Measurements from ENCODE around the gene SCRN1.

Gene SCRN1

GRCh38 chr7:30003098-30003497 is 13.5 kb upstream of the SCRN1 start:
- DNase-seq = no peak

DNA sequence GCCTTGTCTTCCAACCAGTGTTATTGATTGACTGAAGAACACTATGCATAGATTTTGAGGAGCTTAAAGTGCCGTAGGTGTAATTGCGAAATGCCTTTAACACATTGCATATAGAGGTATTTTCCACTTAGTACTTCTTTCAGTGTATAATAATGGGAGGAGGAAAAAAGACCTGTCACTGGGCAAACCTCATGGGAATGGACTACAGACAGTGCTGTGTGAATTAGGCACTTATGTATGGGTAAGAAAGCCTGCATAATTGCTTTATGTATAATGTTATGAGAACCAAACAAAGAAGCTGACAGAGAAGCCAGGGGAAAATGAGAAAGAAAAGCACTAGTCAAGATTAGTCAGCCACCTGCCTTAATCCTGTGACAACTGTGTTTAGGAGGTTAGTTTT is 12.4 kb upstream of the SCRN1 start:
- no peak for DNase-seq

GRCh38 chr7:29998489-29998888 is 8.9 kb upstream of the SCRN1 start:
- no peak for DNase-seq

DNA sequence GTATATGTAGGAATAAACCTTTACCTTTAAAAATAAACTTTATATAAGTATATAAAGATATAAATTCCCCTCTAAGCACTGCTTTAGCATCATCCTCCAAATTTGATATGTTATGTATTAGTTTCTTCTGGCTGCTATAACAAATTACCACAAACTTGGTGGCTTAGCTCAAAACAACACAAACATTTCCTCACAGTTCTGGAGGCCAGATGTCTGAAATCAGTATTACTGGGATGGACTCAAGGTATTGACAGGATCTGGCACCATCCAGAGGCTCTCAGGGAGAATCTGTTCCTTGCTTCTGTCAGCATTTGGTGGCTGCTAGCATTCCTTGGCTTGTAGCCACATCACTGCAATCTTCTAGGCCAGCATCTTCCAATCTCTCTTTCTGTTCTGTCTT is 6.7 kb upstream of the SCRN1 start:
- DNase-seq = no peak

DNA sequence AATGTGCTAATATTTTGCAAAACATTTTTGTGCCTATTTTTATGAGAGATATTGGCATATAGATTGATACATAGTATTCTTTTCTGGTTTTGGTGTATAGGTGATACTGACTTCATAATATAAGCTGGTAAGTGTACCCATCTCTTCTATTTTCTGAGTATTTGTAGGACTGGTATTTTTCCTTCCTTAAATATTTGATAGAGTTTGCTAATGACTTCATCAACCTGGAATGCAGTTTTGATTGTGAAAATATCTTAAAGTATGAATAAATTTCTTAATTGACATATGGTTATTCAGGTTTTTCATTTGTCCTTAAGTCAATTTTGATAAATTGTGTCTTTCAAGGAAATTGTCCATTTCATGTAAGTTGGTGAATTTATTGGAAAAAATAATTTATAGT is 6.1 kb upstream of the SCRN1 start:
- DNase-seq = no peak

- DNase-seq = no peak
These were observed 3.5 kb upstream of the SCRN1 start for GRCh38 chr7:29993140-29993539.

DNA sequence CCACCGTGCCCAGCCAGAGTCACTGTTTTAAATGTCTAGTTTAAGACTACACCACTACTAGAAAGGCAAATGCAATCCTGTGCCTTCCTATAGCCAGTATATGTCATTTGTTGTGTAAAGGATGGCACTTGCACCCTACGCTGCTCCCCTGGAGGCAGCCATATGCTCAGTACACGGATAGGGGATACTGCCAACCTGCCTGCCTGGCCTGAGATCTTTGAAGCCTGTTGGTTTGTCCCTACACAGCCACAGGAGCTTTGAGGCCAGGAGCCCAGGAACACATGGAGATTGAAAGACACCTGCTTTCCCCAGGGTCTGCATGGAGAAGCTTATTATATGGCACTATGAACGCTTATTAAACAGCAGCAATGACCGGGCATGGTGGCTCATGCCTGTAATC is 2.3 kb upstream of the SCRN1 start:
- DNase-seq = no peak

- no peak for DNase-seq
These were observed 1.3 kb upstream of the SCRN1 start for GRCh38 chr7:29990931-29991330.

- DNase-seq = peak; percentile 88
These were observed 961 bp downstream of the SCRN1 start for GRCh38 chr7:29988424-29989256.

DNA sequence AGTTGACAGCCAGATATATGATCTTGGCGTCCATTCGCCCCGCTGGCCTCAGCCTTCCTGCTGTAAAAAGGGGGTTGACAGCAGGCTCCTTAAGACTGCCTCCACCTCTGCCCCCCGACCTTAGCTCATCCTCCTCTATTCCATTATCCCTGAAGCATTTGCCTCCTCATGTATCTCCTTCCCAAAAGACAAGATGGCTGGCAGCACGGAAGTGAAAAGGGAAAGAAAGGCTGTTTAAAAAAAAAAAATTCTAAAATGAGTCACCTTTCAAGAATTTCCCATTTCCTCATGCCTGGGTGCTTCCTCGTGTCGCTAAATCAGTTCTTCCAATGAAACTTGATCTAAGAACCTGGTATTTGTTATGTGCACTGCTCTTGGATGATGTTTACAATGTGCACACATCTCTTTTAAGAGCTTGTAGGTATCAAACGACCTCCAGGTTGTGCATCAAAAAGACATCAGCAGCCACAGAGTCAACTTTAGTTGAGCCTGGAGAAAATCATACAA is 1.7 kb downstream of the SCRN1 start:
- peak; percentile 54 for DNase-seq

DNA sequence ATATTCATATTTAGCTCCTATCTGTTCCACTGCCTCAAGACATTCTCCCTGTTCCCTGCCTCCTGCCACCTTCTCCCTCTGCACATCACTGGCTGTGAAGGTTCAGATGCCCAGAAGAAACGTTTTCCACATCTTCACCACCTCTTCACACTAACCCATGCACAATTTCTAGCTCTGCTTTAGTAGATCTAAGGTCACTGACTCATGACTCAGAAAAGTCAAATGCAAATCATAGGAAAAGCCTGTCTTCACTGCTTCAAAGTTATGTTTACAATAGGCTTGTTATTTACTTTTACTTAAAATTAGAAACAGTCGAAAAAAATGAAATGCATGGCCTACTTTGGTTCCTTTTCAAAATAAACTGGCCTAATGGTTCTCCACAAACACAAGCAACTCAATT is 2.5 kb downstream of the SCRN1 start:
- DNase-seq = no peak

- DNase-seq = no peak
These were observed 9.4 kb downstream of the SCRN1 start for GRCh38 chr7:29980151-29980550.

DNA sequence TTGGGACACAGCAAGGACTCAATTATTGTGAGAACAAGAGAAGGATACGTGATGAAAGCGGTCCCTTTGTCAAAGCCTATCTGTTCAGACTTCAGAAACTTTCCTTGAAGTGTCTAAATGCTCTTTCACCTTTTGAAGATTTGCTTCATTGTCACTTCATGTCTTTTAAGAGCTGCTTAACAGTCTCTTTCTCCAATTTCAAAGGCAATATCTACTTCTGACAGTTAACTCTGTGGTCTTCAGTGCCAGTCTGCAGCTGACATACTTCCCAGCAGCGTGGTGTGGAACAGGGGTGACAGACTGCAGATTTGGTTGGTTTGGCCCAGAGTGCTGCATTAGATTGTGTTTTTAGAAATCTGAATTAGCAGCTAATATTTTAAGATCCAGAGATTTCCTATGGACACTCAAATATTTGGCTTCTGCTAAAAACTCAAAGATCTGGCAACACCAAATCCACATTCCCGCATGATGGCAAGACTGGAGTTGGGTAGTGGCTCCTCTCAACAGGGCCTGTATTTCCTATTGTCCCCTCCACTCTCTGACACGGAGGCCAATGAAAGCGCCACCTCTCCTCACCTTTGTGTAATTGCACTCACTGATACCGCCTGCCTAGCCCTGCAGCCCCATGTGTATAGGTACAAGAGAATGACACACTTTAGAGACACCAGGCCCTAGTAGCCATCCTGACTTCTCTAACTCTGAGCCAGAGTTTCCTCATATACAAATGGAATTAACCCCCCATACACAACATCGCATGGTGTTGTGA is 11.5 kb downstream of the SCRN1 start:
- no peak for DNase-seq

DNA sequence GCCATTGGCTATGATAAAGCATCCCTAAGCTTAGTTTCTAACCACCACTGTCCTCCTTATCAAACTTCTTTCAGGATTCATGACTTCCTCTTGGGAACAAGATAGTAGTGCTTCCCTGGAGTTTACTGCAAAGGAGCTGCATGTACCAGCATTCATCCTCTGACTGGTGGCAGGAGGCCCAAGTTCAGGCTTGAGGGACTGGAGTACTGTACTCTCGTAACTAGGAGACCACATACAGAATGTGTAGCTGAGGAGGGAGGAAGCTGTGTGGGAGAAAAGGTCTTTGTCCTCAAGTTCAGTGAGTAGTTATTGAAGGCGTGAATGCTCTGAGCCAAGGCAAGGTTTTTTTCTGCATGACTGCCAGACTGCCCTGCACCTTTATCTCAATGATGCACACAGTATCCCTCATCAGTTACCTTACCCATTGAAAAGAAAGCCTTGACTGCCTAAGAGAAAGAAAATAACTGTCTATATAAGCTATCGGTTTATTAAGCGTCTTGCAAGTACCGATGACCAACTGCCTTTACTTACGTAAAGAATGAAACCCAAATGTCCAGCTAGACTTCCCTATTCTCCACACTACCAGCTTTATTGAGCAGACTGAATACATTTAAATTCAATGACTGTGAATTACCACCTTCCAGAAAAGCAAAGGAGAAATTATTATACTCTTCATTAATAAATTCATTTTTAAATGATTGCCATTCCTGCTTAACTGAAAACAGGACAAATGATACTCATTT is 12.8 kb downstream of the SCRN1 start:
- DNase-seq = peak; percentile 57

DNA sequence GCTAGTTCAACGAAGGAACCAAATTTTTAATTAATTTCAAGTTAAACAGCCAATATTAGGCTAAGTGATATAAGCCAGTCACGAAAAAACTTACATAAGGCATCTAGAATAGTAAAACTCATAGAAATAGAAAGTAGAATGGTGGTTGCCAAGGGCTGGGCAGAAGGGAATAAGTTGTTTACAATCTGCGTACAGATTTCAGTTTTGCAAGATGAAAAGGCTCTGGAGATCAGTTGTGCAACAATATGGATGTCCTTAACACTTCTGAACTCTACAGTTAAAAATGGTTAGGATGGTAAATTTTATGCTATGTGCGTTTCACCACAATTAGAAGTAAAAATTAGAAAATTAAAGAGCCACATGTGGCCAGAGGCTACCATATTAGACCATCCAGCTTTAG is 13.3 kb downstream of the SCRN1 start:
- DNase-seq = no peak

- DNase-seq = no peak
These were observed 14.0 kb downstream of the SCRN1 start for GRCh38 chr7:29975561-29975960.

GRCh38 chr7:29974286-29974685 is 15.3 kb downstream of the SCRN1 start:
- no peak for DNase-seq

- no peak for DNase-seq
These were observed 17.3 kb downstream of the SCRN1 start for GRCh38 chr7:29972315-29972669.

GRCh38 chr7:29971566-29972314 is 17.9 kb downstream of the SCRN1 start:
- no peak for DNase-seq

- no peak for DNase-seq
These were observed 19.4 kb downstream of the SCRN1 start for GRCh38 chr7:29970158-29970557.

DNA sequence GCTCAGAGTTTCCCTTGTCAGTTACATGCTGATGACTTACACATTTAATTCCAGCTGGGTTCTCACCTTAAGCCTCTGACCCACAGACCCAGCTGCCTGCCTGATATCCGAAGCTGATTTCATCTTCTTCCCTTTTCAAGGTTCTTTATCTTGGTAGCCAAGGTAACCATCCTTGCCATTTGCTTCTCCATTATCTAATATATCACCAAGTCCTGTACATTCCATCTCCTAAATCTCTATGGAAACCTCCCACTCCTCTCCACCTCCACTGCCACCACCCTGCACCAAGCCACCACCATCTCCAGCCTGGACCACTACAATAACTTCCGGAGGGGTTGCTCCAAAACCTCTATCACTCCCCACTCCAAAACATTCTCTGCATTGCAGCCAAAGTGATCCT is 19.9 kb downstream of the SCRN1 start:
- DNase-seq = peak; percentile 15

DNA sequence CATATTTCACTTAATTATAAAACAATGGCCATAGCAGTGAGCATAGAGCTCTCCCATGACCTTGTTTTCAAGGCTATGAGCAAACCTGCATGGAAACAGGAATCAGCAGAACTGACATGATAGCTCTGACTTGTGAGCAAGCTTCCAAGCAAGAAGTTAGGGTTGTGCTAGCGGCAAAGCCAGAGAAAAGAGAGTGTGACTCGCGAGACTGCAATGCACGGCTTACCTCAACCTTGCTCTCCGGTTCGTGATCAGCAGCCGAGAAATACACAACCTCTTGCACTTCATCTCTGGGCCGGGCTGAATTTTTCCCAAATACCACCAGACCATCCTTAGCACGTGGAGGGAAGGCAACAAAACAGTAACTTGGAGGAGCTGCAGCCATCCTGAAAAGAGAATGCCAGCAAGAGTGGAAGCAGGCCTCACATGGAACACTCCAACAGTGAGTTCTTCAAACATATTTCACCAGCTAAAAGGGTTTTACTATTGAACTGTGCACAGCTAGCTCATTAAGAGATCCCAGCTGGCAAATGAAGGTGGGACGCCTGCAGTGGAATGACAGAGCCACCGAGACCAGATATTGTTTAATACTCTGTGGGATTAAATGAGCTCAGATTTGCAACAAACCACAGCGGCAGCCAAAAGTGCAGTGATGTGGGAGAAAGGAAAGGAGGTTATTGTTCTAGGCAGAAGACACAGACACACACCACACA is 20.8 kb downstream of the SCRN1 start:
- peak; percentile 32 for DNase-seq
